Hematopoietic multipotent progenitor cell (in vitro differentiated cells): ENCODE results near the gene MIAT. TPM values are rescaled to one million over a fixed set of nuclear protein-coding genes. Genes with fewer than 3 reads are reported as not detected.

Source experiments
- DNase-seq, 3 donors: peaks; one replicate each; pipeline ENCODE4 v3.0.0-alpha.2; 2011 to 2015; ENCODE audit warnings: low read depth in 2 of 3, low spot score in 2 of 3
- total RNA-seq: library from RNA; depleted of rRNA; stranded (reverse); fragments of >200 nt; gene quantifications from one replicate; pipeline ENCODE4 v1.2.3, GENCODE V29; 2012

The MIAT gene
- total RNA-seq, 1 donor, result 14.3 TPM

- DNase-seq, result no peak
These were observed 26.1 kb upstream of the MIAT start for GRCh38 chr22:26631282-26631681.

- DNase-seq, result peak in 2 of 3 donors; percentile 37 to 40
These were observed 24.8 kb upstream of the MIAT start for GRCh38 chr22:26632422-26633155.

DNA sequence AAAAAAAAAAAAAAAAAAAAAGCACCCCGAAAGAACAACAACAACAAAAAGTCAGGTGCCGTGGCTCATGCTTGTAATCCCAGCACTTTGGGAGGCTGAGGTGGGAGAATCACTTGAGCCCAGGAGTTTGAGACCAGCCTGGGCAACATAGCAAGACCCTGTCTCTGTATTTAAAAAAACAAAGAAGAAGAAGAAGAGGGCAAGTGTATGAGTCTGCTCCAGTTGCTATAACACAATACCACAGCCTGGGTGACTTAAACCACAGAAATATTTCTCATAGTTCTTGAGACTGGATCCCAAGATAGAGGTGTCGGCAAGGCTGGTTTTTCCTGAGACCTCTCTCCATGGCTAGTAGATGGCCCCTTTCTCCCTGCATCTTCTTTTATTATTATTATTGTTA is 23.2 kb upstream of the MIAT start:
- no peak for DNase-seq

- DNase-seq, result no peak
These were observed 22.3 kb upstream of the MIAT start for GRCh38 chr22:26635117-26635516.

DNA sequence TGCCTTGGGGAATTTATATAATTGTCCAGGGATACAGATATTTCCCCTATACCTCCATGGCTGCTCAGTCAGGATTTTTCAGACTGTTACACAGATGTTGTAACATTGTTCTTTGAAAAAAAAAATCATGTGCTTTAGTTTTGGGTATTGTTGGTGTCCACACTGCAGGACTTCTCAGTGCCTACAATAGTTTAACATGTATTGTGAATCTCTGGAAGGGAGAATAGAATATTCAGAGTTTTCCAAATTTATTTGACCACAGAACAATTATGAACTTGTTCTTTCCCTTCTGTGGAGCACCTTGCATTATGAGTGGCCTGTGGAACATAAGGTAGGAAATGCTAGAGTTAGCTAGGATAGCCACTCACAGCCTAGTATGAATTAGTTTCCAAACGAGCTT is 21.1 kb upstream of the MIAT start:
- no peak for DNase-seq

GRCh38 chr22:26642465-26643417 is 14.6 kb upstream of the MIAT start:
- no peak for DNase-seq

GRCh38 chr22:26643418-26644100 is 13.8 kb upstream of the MIAT start:
- peak in 1 of 3 donors; percentile 26 for DNase-seq

DNA sequence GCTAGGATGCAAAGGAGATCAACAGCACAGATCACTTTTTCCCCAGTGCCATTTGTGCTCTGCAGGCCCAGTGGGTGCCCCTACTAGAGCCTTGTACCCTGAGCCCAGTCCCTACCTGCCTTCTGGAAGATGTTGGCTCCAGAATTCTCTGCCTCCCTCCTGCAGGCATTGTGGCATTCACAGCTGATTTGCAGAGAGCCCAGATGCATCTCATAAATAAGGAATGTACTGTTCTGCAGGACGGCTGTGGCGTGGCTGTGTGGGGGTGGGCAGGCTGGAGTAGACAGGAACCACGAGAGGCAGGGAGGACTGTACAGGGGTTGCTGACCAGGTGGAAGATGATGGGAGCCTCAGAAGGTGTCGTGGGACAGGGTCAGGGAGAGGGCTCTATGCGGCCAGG is 11.2 kb upstream of the MIAT start:
- no peak for DNase-seq

- DNase-seq, result peak in 1 of 3 donors; percentile 41
These were observed 9.3 kb upstream of the MIAT start for GRCh38 chr22:26648011-26648497.

GRCh38 chr22:26648528-26649388 is 8.6 kb upstream of the MIAT start:
- DNase-seq, result peak in 1 of 3 donors; percentile 65

DNA sequence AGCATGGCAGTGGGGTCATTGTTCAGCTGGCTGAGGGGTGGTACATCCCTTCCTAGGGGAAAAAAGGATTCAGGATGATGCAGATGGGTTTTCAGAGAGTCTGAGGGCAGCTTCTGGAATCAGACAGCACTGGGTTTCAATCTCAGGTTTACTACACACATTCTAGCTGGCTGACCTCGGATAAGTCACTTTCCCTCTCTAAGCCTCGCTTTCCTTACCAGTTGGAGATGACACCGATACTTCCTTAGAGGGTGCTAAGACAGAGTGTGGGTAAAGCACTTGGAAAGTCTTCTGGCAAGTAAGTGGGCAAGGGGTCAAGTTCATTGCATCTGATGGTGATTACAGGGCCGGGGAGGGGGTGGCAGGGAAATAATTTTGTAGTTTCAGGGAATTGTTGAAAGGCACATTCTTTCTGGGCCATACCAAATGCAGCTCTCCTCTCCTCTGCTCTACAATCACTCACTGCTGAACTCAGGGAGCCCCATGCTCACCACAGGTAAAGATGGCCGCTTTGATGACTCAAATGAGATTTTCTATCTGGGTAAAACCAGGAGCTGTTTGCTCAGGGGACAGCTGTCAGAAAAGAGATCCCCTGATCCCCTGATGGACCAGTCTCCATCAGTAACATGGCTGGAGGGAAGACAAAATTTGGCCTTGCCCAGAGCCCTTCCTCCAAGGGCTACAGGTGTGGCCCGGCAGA is 6.5 kb upstream of the MIAT start:
- DNase-seq, result no peak

DNA sequence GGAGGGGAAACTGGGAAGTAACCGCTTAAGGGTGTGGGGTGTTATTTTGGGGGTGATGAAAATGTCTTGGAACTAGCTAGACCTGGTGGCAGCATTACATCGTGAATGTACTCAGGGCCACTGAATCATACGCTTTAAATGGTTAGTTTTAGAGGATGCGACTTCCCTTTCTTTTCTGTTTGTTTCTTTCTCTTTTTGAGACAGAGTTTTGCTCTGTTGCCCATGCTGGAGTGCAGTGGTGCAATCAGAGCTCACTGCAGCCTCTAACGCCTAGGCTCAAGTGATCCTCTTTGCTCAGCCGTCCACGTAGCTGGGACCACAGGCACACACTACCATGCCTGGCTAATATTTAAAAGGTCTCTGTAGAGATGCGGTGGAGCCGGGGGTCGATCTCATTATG is 5.6 kb upstream of the MIAT start:
- no peak for DNase-seq

DNA sequence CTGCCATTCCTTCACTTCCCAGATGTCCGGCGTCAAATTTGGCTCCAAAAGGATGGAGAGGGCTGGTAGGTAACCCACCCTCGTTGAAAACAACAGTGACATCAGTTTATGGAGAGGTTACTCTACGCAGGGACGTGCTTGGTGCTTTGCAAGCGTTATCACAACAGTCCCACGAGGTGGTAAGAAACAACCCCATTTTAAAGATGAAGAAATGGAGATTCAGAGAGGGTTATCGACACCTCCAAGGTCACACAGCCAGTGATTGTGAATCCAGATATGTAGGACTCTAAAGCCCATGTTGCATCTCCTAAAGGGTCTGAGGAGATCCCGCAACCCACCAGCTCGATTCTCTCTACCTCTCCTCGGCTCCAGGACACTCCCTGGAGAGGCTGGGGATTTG is 773 bp downstream of the MIAT start:
- DNase-seq, result no peak

DNA sequence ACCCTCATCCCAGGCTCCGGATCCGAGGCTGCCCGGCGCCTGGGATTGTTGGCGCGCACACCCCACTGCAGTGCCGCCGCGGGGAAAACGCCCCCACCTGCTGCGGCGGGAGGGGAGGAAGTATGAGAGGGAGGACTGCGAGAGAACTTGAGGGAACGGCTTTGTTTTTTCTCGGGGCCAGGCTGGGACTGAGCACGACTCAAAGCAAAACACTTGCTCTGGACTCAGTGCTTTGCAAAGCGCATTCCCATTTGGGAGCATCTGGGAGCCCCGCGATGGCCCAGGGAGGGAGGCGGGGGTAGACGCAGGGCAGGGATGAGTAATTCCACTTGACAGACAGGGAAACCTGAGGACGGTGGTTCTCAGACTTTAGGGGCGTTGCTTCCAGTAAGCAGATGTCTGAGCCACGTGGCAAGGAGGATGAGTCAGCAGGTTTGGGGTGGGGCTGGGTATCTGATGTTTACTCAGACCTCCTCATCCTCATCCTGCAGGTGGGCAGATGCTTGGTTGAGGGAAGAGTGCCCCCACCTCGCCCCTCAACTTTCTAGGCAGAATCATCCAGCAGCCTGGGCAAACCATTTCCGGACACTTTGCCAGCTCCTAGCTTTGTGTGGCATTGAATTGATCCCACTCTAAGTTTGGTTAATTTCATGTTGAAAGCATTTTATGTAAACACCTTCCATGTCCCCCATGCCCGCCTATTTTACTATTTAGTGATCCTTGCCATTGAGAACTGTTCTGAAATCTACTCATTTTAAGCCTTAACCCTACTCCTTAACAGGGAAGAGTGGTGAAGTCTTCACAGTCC is 1.5 kb downstream of the MIAT start:
- peak in 2 of 3 donors; percentile 80 to 87 for DNase-seq

DNA sequence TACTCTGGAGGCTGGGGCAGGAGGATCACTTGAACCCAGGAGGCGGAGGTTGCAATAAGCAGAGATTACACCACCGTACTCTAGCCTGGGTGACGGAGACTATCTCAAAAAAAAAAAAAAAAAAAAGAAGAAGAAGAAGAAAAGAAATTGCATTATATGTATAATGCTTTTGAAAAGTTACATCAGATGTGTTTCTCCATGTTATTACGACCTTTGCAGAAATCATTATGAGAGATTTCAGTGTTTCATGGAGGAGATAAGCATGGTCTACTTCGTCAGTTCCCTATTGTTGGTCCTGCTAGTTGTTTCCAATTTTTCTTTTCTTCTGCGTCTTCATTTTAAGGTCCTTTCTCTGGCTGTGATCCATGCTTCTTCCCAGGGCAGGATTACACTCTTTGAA is 3.0 kb downstream of the MIAT start:
- no peak for DNase-seq

- DNase-seq, result no peak
These were observed 3.7 kb downstream of the MIAT start for GRCh38 chr22:26660961-26661578.

GRCh38 chr22:26662160-26662559 is 4.8 kb downstream of the MIAT start:
- no peak for DNase-seq

DNA sequence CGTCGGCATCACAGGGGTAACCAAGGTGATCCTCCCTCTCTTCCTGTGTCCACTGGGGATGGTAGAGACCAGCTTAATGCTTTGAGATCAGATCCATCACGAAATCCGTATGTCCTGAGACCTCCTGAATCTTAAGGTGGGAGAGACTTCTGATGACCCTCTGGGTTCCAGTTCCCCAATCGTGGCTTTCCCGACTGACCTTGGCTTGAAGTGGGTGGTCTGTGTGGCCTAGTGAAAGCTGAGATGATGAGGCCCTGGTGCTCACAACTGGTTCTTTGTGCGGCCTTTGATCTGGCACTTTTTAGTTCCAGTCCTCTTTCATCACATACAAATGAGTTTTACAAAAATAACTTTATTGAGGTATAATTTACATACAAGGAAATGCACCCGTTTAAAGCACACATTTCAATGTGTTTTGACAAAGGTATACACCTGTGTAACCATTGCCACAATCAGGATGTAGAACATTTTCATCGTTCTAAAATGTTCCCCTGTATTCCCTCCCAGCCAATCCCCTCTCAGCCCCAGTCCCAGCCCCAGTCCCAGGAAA is 6.1 kb downstream of the MIAT start:
- DNase-seq, result no peak
